SK-N-SH (cell line): ENCODE results near the gene S100A5. TPM values are rescaled to one million over a fixed set of nuclear protein-coding genes. Genes with fewer than 3 reads are reported as not detected.
A peak's percentile ranks its signal among the peaks of the same experiment; 100 is the strongest.

ENCODE experiments used
- CTCF ChIA-PET: fragments of 300-600, 350-600 bp; formaldehyde crosslinking; extraction: SDS; loops from one replicate; lab custom pipeline; 2021; lab: Yijun Ruan, JAX
- POLR2A ChIA-PET: fragments of 350-600 bp; sonication (Branson Sonifier 250); formaldehyde crosslinking; extraction: SDS; loops from one replicate; lab custom pipeline; 2020; ENCODE audit warnings: antibody characterized with exemption, inconsistent platforms; lab: Yijun Ruan, JAX
- DNase-seq: peaks from one replicate; pipeline ENCODE4 v3.0.0; 2012
- H2AFZ ChIP-seq: fragments of 200-600 bp; sonication (generic); 2 replicates; pipeline ENCODE4 v1.8.1; 2016; ENCODE audit warnings: antibody characterized with exemption, mild to moderate bottlenecking, low read depth
- H3F3A ChIP-seq: fragments of 200-600 bp; sonication (generic); replicated peaks from 2 replicates; pipeline ENCODE3; 2016; ENCODE audit warnings: antibody characterized with exemption, mild to moderate bottlenecking; ENCODE audit not compliant: insufficient read depth
- H3K27ac ChIP-seq, 2 experiments: fragments of 200-500 bp in 1 of 2; fragments of 200-600 bp in 1 of 2; sonication (Bioruptor generic) in 1 of 2; sonication (generic), shearing (Covaris generic) in 1 of 2; 2 replicates each; pipeline versions ENCODE4 v1.5.1 to v1.6.1; 2014 to 2016; ENCODE audit warnings: low read depth in 2 of 2, inconsistent platforms in 1 of 2, low read length in 1 of 2, mild to moderate bottlenecking in 1 of 2, mixed read lengths in 1 of 2
- H3K27me3 ChIP-seq: fragments of 200-600 bp; sonication (generic), shearing (Covaris generic); 2 replicates; pipeline ENCODE4 v1.6.1; 2016; ENCODE audit warnings: mixed run types; ENCODE audit not compliant: insufficient read depth
- H3K36me3 ChIP-seq, 2 experiments: fragments of 200-500 bp in 1 of 2; fragments of 200-600 bp in 1 of 2; sonication (Bioruptor generic) in 1 of 2; sonication (generic) in 1 of 2; replicated peaks in 1 of 2; 2 replicates each; pipeline versions ENCODE3 to v1.5.1; 2014 to 2016; ENCODE audit warnings: low read length in 1 of 2, mild to moderate bottlenecking in 1 of 2; ENCODE audit not compliant: insufficient read depth in 2 of 2, control insufficient read depth in 1 of 2
- H3K4me1 ChIP-seq, 2 experiments: fragments of 200-500 bp in 1 of 2; fragments of 200-600 bp in 1 of 2; sonication (Bioruptor generic) in 1 of 2; sonication (generic), shearing (Covaris generic) in 1 of 2; 2 replicates each; pipeline versions ENCODE4 v1.5.1 to v1.6.1; 2014 to 2016; ENCODE audit warnings: low read depth in 1 of 2, low read length in 1 of 2, mixed run types in 1 of 2; ENCODE audit not compliant: insufficient read depth in 2 of 2, control insufficient read depth in 1 of 2
- H3K4me2 ChIP-seq: fragments of 200-600 bp; sonication (generic), shearing (Covaris generic); 2 replicates; pipeline ENCODE4 v1.6.1; 2017; ENCODE audit warnings: mixed run types
- H3K4me3 ChIP-seq, 2 experiments: fragments of 200-500 bp in 1 of 2; fragments of 200-600 bp in 1 of 2; sonication (Bioruptor generic) in 1 of 2; sonication (generic), shearing (Covaris generic) in 1 of 2; 2 replicates each; pipeline versions ENCODE4 v1.5.1 to v1.8.1; 2014 to 2016; ENCODE audit warnings: low read depth in 2 of 2, inconsistent platforms in 1 of 2, low read length in 1 of 2, mild to moderate bottlenecking in 1 of 2, mixed read lengths in 1 of 2, moderate library complexity in 1 of 2
- H3K79me2 ChIP-seq: fragments of 200-600 bp; sonication (generic); 2 replicates; pipeline ENCODE4 v1.8.1; 2017; ENCODE audit warnings: mild to moderate bottlenecking; ENCODE audit not compliant: insufficient read depth
- H3K9ac ChIP-seq: fragments of 200-600 bp; sonication (generic); 2 replicates; pipeline ENCODE4 v1.6.1; 2017; ENCODE audit warnings: mixed run types
- H3K9me2 ChIP-seq: fragments of 200-600 bp; sonication (generic); 2 replicates; pipeline ENCODE4 v1.6.1; 2017; ENCODE audit warnings: mixed run types
- H3K9me3 ChIP-seq: fragments of 200-600 bp; sonication (generic); 2 replicates; pipeline ENCODE4 v1.6.1; 2017; ENCODE audit warnings: mixed run types, mild to moderate bottlenecking, moderate library complexity
- H4K20me1 ChIP-seq: fragments of 200-600 bp; sonication (generic); 2 replicates; pipeline ENCODE4 v1.6.1; 2017; ENCODE audit warnings: mild to moderate bottlenecking, mixed run types; ENCODE audit not compliant: insufficient read depth
- ELF1 ChIP-seq: IDR thresholded peaks from 2 replicates; pipeline ENCODE4 v1.4.0; 2012
- GABPA ChIP-seq: IDR thresholded peaks from 2 replicates; pipeline ENCODE4 v1.4.0; 2012; ENCODE audit warnings: low read depth, mild to moderate bottlenecking
- MXI1 ChIP-seq: IDR thresholded peaks from 2 replicates; pipeline ENCODE4 v1.6.1; 2012; ENCODE audit warnings: mild to moderate bottlenecking, low read depth, low read length, improper control_type of control experiment
- NRF1 ChIP-seq: IDR thresholded peaks from 2 replicates; pipeline ENCODE4 v1.6.1; 2012; ENCODE audit warnings: low read depth, mild to moderate bottlenecking, low read length
- POLR2AphosphoS5 ChIP-seq: IDR thresholded peaks from 2 replicates; pipeline ENCODE4 v1.6.1; 2012; ENCODE audit warnings: low read depth, low read length
- RAD21 ChIP-seq: IDR thresholded peaks from 2 replicates; pipeline ENCODE4 v1.6.1; 2012; ENCODE audit warnings: mild to moderate bottlenecking, low read length
- TAF1 ChIP-seq: IDR thresholded peaks from 2 replicates; pipeline ENCODE4 v1.6.1; 2012; ENCODE audit warnings: low read depth, mild to moderate bottlenecking, low read length, moderate library complexity, borderline replicate concordance
- YY1 ChIP-seq: IDR thresholded peaks from 2 replicates; pipeline ENCODE4 v1.4.0; 2012; ENCODE audit warnings: low read depth, mild to moderate bottlenecking
- WGBS: methylation state at CpG from one replicate; pipeline ENCODE4 v1.1.6; 2017; ENCODE audit warnings: low lambda C conversion rate; 5-methylcytosine and 5-hydroxymethylcytosine counted together
- polyA plus RNA-seq, 3 experiments: library from polyadenylated mRNA; depleted of rRNA; stranded (reverse); fragments of >200 nt; gene quantifications; 2 replicates each; pipeline ENCODE4 v1.2.3, GENCODE V29; 2012
- TF ChIP-seq, protein P1 (sequence below): fragments of 150-350 bp; IDR thresholded peaks from 2 replicates; pipeline ENCODE4 v1.6.1; 2016; ENCODE audit warnings: mild to moderate bottlenecking, low read depth, low read length
- TF ChIP-seq, protein P2 (sequence below): IDR thresholded peaks from 2 replicates; pipeline ENCODE4 v1.6.1; 2012; ENCODE audit warnings: mild to moderate bottlenecking, low read depth, low read length, moderate library complexity
- TF ChIP-seq, protein P3 (sequence below): IDR thresholded peaks from 2 replicates; pipeline ENCODE4 v1.4.0; 2012; ENCODE audit warnings: low read depth, borderline replicate concordance
- TF ChIP-seq, protein P4 (sequence below): IDR thresholded peaks from 2 replicates; pipeline ENCODE4 v1.4.0; 2012; ENCODE audit warnings: low read depth
- TF ChIP-seq, protein P5 (sequence below): fragments of 150-350 bp; IDR thresholded peaks from 2 replicates; pipeline ENCODE4 v1.6.1; 2017; ENCODE audit warnings: antibody characterized with exemption, low read length, low read depth, borderline replicate concordance
- TF ChIP-seq, protein P6 (sequence below): IDR thresholded peaks from 2 replicates; pipeline ENCODE4; 2012

The S100A5 gene
- polyA plus RNA-seq, 1 of the 3 experiments (the other 2 are of a cell fraction), result 0.15 TPM

DNA sequence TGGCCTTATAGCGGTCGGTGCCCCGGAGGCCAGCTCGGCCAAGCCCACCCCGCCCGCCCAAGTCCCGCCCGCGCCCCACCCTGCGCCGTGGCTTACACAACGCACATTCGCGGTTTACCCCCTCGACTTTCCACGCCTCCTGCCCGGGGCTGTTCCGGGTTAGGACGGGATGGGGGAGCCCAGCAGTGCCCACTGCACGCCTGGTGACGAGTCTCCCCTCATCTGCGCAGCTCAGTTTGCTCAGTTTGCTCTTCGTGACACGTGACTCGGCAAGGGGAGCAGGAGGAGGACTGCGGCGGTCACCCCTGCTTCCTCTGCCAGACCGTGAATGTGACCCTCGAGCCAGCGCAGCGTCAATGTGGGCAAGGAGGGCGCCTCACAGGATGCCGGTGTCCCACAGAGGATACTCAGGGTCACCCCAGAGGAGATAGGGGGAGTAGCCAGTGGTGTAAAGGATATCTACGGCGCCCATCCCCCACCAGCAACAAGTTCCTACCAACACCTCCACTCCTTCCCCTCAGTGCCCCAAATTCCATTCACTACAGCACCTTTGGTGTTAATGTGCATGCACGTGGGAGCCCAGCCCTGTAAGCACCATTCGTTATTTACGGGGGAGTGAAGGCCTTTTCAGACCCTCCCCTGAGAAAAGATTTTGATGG, 4.6 kb downstream of the S100A5 start:
- peaks cover 24 to 38% of the 10 kb centered on the region in 2 experiments; a peak in 3 of 4 replicates for H3K4me1 ChIP-seq
- 7% methylated on average over 29 of the region's 38 CpGs for WGBS

DNA sequence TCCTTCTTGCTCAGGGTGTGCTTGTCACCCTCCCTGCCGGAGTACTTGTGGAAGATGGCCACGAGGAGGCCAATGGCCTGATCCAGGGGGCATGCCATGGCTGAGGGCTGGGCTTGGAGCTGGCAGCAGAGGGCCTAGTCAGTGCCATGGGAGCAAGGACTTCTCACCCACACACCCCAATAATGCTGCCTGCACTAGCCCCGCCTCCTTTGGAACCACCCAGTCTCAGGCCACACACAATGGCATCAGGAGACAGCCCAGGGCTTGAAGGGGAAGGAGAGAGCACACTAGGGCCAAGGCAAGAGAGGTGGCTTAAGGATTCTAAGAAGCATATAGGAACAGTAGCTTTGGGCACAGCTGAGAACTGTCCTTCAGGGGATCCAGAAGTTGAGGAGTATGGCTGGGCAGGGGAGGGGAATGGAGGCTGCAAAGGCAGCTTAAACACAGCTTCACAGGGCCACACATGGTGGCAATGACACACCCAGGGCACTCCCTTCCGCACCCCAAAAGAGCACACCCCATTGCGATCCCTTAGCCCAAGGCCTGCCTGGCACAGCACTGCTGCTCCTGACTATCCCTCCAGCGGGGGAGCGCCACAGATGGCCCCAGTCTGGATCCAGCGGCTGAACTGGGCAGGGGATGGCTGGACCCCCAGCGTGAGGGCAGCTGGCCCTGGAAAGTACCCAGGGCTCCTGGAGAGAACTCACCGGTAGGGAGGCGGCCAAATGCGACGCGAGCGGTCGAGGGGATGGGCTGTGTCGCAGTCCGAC, 5.3 kb downstream of the S100A5 start, which contains the start of gene S100A6:
Gene S100A6, minus strand, starts transcription at position 750 of the 770 bp plus-strand sequence. Its CDS starts 652 bp downstream, at position 98.
- TF ChIP-seq ELF1, result no peak
- no peak for TF ChIP-seq RAD21
- no peak for TF ChIP-seq GABPA
- peak; percentile 87 for TF ChIP-seq POLR2AphosphoS5
- TF ChIP-seq YY1, result 0 out of 2 replicates have a peak, but pooled peaks have one; percentile 24
- TF ChIP-seq, protein P1, sequence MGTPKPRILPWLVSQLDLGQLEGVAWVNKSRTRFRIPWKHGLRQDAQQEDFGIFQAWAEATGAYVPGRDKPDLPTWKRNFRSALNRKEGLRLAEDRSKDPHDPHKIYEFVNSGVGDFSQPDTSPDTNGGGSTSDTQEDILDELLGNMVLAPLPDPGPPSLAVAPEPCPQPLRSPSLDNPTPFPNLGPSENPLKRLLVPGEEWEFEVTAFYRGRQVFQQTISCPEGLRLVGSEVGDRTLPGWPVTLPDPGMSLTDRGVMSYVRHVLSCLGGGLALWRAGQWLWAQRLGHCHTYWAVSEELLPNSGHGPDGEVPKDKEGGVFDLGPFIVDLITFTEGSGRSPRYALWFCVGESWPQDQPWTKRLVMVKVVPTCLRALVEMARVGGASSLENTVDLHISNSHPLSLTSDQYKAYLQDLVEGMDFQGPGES, result no peak
- TF ChIP-seq, protein P2, sequence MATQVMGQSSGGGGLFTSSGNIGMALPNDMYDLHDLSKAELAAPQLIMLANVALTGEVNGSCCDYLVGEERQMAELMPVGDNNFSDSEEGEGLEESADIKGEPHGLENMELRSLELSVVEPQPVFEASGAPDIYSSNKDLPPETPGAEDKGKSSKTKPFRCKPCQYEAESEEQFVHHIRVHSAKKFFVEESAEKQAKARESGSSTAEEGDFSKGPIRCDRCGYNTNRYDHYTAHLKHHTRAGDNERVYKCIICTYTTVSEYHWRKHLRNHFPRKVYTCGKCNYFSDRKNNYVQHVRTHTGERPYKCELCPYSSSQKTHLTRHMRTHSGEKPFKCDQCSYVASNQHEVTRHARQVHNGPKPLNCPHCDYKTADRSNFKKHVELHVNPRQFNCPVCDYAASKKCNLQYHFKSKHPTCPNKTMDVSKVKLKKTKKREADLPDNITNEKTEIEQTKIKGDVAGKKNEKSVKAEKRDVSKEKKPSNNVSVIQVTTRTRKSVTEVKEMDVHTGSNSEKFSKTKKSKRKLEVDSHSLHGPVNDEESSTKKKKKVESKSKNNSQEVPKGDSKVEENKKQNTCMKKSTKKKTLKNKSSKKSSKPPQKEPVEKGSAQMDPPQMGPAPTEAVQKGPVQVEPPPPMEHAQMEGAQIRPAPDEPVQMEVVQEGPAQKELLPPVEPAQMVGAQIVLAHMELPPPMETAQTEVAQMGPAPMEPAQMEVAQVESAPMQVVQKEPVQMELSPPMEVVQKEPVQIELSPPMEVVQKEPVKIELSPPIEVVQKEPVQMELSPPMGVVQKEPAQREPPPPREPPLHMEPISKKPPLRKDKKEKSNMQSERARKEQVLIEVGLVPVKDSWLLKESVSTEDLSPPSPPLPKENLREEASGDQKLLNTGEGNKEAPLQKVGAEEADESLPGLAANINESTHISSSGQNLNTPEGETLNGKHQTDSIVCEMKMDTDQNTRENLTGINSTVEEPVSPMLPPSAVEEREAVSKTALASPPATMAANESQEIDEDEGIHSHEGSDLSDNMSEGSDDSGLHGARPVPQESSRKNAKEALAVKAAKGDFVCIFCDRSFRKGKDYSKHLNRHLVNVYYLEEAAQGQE, result no peak; the same call in 1 of the 2 replicates
- no peaks in the 10 kb centered on the region for H3K9me3 ChIP-seq
- H3K79me2 ChIP-seq, result peaks cover 30% of the 10 kb centered on the region
- H3K9ac ChIP-seq, result peak within 1 kb of the TSS; percentile 98
- peak within 1 kb of the TSS; percentile 70 to 79 for H3K4me3 ChIP-seq
- H3K9me2 ChIP-seq, result no peaks in the 10 kb centered on the region
- H3K4me2 ChIP-seq, result peak within 1 kb of the TSS; percentile 95
- peaks cover 24 to 38% of the 10 kb centered on the region in 2 experiments; a peak in 3 of 4 replicates for H3K4me1 ChIP-seq
- POLR2A ChIA-PET, result interaction anchor here (1.0 to 2.0 kb wide), 6 partner anchors 9 to 25 kb away, joined by 3 to 12 read pairs (median 6); partner anchors contain the start of gene S100A4
- H3K36me3 ChIP-seq, result peaks cover 4 to 17% of the 10 kb centered on the region in 2 experiments
- H3F3A ChIP-seq, result peaks cover 57% of the 10 kb centered on the region
- H4K20me1 ChIP-seq, result peaks cover 4% of the 10 kb centered on the region; the same call in 1 of the 2 replicates
- 0 out of 2 replicates have a peak within 1 kb of the TSS, but pooled peaks have one; percentile 12 for H2AFZ ChIP-seq
- DNase-seq, result no peak
- WGBS, result 13% methylated on average over 10 of the region's 18 CpGs
- H3K27me3 ChIP-seq, result no peaks in the 10 kb centered on the region
- CTCF ChIA-PET, result interaction anchor here (0.9 to 8.4 kb wide), 11 partner anchors 10 to 200 kb away, joined by 3 to 45 read pairs (median 3); partner anchors contain the start of gene S100A4
- peak within 1 kb of the TSS; percentile 84 to 87 for H3K27ac ChIP-seq

More for the DNA sequence above, 4.6 kb downstream of the S100A5 start:
- peaks cover 30% of the 10 kb centered on the region for H3K79me2 ChIP-seq
- peaks cover 51% of the 10 kb centered on the region for H3F3A ChIP-seq
- peaks cover 4% of the 10 kb centered on the region; the same call in 1 of the 2 replicates for H4K20me1 ChIP-seq
- ChIA-PET POLR2A (interaction anchor here (1.0 to 2.0 kb wide), 6 partner anchors 9 to 24 kb away, joined by 3 to 12 read pairs (median 6); partner anchors contain the start of gene S100A4), CTCF (interaction anchor here (0.9 to 8.4 kb wide), 12 partner anchors 9 to 201 kb away, joined by 3 to 45 read pairs (median 4); partner anchors contain the start of gene S100A4)
- H3K27me3 ChIP-seq, result no peaks in the 10 kb centered on the region
- peak overlapping the region; percentile 98 for H3K9ac ChIP-seq
- peak overlapping the region; percentile 84 to 87 for H3K27ac ChIP-seq
- no peak for TF ChIP-seq YY1
- TF ChIP-seq, protein P3, sequence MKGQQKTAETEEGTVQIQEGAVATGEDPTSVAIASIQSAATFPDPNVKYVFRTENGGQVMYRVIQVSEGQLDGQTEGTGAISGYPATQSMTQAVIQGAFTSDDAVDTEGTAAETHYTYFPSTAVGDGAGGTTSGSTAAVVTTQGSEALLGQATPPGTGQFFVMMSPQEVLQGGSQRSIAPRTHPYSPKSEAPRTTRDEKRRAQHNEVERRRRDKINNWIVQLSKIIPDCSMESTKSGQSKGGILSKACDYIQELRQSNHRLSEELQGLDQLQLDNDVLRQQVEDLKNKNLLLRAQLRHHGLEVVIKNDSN, result peak; percentile 86
- TF ChIP-seq, protein P4, sequence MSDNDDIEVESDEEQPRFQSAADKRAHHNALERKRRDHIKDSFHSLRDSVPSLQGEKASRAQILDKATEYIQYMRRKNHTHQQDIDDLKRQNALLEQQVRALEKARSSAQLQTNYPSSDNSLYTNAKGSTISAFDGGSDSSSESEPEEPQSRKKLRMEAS, result peak; percentile 81
- TF ChIP-seq NRF1, result peak; percentile 53
- peak; percentile 56; the same call in 1 of the 2 replicates for TF ChIP-seq TAF1
- TF ChIP-seq, protein P5, sequence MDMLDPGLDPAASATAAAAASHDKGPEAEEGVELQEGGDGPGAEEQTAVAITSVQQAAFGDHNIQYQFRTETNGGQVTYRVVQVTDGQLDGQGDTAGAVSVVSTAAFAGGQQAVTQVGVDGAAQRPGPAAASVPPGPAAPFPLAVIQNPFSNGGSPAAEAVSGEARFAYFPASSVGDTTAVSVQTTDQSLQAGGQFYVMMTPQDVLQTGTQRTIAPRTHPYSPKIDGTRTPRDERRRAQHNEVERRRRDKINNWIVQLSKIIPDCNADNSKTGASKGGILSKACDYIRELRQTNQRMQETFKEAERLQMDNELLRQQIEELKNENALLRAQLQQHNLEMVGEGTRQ, result peak; percentile 26; the same call in 1 of the 2 replicates
- TF ChIP-seq MXI1, result peak; percentile 62
- TF ChIP-seq, protein P6, sequence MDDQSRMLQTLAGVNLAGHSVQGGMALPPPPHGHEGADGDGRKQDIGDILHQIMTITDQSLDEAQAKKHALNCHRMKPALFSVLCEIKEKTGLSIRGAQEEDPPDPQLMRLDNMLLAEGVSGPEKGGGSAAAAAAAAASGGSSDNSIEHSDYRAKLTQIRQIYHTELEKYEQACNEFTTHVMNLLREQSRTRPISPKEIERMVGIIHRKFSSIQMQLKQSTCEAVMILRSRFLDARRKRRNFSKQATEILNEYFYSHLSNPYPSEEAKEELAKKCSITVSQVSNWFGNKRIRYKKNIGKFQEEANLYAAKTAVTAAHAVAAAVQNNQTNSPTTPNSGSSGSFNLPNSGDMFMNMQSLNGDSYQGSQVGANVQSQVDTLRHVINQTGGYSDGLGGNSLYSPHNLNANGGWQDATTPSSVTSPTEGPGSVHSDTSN, result no peak
- TF ChIP-seq ELF1, result peak; percentile 82
- H2AFZ ChIP-seq, result 0 out of 2 replicates have a peak overlapping the region, but pooled peaks have one; percentile 12
- peaks cover 4 to 11% of the 10 kb centered on the region in 2 experiments for H3K36me3 ChIP-seq
- H3K4me2 ChIP-seq, result peak overlapping the region; percentile 95
- H3K9me2 ChIP-seq, result no peaks in the 10 kb centered on the region
- DNase-seq, result peak; percentile 85
- no peaks in the 10 kb centered on the region for H3K9me3 ChIP-seq
- H3K4me3 ChIP-seq, result peak overlapping the region; percentile 70 to 79
